HG02938 (cell line): ENCODE measurements around the gene COL4A2.
"Not testable (repeated sequence)": the region's sequence is repeated elsewhere in the genome, so short reads cannot be mapped to it uniquely, and the experiment has no call there.

Experiments
- ATAC-seq: cut with Tn5 transposase; IDR thresholded peaks from one replicate; pipeline ENCODE4 v1.9.1; 2021; ENCODE audit warnings: mild to moderate bottlenecking, moderate library complexity; ENCODE audit not compliant: unreplicated experiment

COL4A2 gene

DNA sequence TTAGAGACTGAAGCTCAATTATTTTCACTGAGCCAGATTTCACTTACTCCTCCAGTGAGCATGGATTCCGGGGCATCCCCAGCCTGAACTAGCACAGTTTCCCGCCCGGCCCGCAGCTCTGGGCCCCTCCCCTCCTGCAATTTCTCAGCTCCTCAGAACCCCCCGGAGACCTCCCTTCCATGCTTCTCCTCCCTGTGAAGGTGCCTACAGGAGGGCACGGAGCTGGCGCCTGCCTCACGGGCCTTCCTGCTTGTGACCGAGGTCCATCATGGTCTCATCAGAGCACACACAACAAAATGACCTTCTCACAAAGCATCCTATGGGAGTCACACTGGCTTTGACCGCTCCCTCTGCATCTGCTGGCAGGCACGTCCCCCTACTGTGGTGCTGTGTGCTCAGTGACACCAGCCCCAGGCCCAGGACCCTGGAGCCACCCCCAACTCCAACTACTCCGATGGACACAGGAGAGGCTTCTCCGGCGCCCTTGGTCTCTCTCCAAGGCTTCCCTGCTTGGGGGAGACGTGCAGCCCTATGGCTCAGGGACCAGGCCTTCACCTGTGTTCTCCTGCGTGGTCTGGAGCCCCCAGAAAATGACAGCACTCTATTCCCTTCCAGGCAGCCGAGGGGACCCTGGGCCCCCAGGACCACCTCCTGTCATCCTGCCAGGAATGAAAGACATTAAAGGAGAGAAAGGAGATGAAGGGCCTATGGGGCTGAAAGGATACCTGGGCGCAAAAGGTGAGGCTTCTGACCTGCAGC lies 177.4 kb downstream of the COL4A2 start:
- ATAC-seq, result no peak

GRCh38 chr13:110485604-110486003 lies 178.5 kb downstream of the COL4A2 start:
- no peak for ATAC-seq

- no peak for ATAC-seq
Measured at GRCh38 chr13:110486061-110486715, 179.1 kb downstream of the COL4A2 start.

GRCh38 chr13:110486880-110487279 lies 179.8 kb downstream of the COL4A2 start:
- ATAC-seq, result not testable (repeated sequence)

- ATAC-seq, result no peak
Measured at GRCh38 chr13:110490009-110490770, 183.1 kb downstream of the COL4A2 start.

DNA sequence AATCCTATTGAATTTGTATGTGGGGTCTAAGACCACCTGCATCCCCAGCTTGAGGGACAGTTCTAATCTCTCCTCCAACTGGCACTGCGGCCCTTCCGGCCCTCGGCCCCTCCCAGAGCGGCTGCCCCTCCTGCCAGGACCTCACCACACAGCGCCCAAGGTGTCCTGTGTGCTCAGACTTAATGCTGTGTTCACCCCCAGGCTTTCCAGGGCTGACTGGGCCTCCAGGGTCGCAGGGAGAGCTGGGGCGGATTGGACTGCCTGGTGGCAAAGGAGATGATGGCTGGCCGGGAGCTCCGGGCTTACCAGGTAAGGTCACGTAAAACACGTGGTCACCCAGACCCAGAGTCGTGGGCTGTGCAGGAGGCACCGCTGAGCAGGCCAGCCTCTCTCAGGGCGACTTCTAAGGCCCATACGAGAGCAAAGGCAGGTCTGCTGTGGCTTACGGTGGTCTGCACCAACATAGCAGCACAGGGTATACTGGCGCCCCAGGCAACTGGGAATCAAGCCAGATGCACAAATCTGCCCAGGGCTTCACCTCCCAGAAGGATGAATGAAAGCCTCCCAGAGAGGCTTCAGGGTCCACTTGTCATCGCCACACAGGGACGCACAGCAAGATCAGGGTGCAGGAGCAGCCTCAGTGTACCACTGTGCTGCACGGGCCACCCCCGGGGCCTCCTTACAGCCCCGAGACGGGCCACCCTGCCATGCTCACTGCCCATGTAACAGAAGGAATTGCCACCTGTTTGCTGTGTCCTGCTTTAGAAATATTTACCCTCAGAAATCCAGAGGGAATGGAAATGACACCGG lies 185.0 kb downstream of the COL4A2 start:
- no peak for ATAC-seq

DNA sequence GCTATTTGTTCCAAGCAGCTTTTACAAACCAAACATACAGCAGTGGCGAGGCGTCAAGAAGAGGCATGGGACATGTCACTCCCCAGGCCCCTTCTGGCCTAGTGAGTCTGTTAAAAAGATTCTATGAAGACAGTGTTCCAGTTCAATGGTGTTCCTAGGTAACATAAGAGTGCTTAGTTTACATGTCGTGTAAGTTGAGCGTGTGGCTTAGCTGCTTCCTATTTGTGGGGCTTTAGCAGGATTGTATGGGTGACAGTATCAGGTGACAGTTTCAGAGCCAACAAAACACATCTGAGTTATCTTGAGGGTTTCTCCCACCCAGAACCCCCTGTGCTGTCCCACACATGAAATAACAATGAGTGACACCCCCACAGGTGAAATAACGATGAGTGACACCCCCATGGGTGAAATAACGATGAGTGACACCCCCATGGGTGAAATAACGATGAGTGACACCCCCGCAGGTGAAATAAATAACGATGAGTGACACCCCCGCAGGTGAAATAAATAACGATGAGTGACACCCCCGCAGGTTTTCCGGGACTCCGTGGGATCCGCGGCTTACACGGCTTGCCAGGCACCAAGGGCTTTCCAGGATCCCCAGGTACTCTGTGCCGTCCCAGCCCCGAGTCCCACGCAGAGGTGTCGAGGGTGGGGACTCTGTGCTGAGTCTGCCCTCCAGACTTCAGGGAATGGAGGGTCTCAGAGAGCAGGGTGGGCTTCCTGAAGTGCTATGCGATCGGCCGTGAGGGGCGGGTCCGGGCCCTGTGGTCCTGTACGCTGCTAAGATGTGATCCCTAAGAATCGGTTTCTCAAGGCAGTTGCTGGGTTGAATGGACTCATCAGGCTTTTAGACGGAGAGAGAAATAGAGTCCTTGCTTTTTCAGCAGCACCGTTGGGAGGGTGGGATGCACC lies 185.9 kb downstream of the COL4A2 start:
- no peak for ATAC-seq

- no peak for ATAC-seq
Measured at GRCh38 chr13:110493613-110494012, 186.5 kb downstream of the COL4A2 start.

- ATAC-seq, result no peak
Measured at GRCh38 chr13:110495376-110495775, 188.3 kb downstream of the COL4A2 start.

- no peak for ATAC-seq
Measured at GRCh38 chr13:110495881-110496280, 188.8 kb downstream of the COL4A2 start.

DNA sequence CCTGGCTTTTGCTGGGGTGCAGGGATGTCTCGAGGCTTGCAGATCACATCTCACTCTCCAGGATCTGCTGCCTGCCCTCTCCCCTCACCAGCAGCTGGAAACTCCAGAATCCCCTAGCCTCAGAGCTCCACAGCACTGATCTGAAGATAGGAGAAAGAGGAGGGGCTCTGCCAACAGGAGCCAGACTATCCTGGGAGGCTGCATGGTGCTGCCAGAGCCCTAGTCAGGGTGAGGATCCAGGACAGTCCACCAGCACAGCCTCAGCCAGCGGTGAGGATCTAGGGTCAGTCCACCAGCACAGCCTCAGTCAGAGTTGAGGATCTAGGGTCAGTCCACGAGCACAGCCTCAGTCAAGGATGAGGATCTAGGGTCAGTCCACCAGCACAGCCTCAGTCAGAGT lies 189.2 kb downstream of the COL4A2 start:
- ATAC-seq, result no peak

DNA sequence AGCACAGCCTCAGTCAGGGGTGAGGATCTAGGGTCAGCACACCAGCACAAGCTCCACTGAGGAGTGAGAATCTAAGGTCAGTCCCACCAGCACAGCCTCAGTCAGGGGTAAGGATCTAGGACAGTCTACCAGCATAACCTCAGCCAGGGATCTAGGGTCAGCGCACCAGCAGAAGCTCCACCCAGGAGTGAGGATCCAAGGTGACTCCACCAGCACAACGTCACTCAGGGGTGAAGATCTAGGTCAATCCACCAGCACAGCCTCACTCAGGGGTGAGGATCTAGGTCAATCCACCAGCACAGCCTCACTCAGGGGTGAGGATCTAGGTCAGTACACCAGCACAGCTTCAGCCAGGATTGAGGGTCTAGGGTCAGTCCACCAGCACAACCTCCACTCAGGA lies 189.9 kb downstream of the COL4A2 start:
- no peak for ATAC-seq

DNA sequence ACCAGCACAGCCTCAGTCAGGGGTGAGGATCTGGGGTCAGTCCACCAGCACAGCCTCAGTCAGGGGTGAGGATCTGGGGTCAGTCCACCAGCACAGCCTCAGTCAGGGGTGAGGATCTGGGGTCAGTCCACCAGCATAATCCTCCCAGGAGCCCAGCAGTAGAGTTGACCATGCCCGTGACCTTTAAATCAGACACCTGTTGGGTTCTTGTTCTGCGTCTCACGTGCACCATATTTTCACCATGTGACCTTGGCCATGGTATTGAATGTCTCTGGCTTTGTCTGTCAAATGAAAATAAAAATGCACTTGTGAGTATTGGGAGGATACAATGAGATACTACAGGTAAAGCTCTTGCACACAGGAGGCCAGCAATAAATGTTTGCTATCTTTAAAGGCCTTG lies 190.8 kb downstream of the COL4A2 start:
- ATAC-seq, result not testable (repeated sequence)

- ATAC-seq, result no peak
Measured at GRCh38 chr13:110498327-110498726, 191.2 kb downstream of the COL4A2 start.

GRCh38 chr13:110498765-110499164 lies 191.7 kb downstream of the COL4A2 start:
- no peak for ATAC-seq

DNA sequence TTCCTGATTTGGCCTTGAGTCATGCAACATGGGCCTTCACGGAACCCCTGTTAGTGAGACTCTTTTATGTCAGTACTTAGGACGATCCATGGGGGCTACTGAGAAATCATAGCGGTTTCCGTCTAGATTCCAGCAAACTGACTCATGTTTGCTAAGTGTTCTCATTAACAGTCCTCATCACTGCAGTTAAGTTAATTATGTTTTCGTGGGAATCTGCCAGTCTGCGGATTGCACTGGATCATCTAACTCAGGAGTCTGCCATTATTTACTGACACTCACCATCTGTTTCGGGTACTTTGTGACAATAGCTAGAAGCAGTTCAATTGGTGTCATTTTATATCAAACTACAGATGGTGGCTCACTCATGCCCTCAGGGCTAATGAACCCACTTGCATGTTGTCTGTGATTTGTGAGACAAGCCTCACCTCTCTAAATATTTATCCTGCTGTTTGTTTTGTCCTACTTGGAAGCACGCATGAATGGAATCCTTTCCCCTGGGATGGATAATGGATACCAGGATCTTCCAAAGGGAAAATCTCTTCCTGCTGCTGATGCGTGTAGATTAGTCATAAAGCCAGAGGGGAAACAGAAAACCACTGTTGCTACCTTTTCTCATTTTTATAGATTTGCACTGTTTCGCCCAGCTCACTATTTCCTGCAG lies 192.7 kb downstream of the COL4A2 start:
- ATAC-seq, result no peak

GRCh38 chr13:110500341-110500740 lies 193.3 kb downstream of the COL4A2 start:
- ATAC-seq, result no peak

- ATAC-seq, result no peak
Measured at GRCh38 chr13:110501188-110501587, 194.1 kb downstream of the COL4A2 start.
